OCI-LY3 (cell line): ENCODE measurements around the gene LIFR.

Experiments used
- EZH2phosphoT487 ChIP-seq: fragments of 200-600 bp; shearing (Covaris generic); IDR thresholded peaks from 2 replicates; pipeline ENCODE4 v1.6.1; 2018; ENCODE audit warnings: antibody characterized with exemption, mixed run types, low read depth
- TF ChIP-seq, protein P1 (sequence below): fragments of 200-600, 300-600 bp; sonication (generic); IDR thresholded peaks from 2 replicates; pipeline ENCODE4 v1.5.1; 2014; ENCODE audit warnings: antibody characterized with exemption, low read length, low read depth

DNA sequence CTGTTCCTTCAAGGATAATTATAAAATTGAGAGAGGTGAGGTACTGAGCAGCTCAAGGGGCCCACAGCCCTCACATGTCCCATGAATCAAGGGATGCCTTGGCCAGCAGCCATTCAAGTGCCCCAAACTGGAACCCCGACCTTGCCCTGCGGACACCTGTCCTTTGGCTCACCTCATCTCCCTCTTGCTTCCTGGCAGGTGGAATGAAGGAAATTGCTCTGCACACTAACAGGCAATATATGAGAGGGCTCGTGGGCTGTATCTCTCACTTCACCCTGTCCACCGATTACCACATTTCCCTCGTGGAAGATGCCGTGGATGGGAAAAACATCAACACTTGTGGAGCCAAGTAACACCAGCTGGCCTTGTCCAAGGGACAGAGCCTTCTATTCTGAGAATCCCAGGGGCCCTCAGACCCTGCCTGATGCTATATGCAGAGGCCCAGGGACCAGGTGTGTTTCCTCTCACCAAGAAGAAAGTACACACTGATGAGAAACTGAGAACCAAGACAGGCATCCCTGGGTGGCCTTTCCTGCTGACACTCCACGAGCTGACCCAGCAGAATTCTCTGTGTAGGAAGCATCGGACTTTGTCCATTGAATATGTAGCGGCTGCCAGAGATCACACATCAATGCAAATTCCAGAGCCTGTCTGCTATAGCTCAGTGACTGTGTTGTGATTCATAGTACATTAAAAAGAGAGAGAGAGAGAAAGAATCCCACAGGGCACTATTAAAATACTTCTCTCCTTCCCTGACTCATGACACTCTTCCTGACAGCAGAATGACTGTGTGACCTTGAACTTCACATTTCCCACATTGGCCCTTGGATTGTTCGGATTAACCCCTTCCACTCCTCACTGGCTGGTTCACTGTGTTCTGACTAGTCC, 92.6 kb downstream of the LIFR start:
- TF ChIP-seq, protein P1, sequence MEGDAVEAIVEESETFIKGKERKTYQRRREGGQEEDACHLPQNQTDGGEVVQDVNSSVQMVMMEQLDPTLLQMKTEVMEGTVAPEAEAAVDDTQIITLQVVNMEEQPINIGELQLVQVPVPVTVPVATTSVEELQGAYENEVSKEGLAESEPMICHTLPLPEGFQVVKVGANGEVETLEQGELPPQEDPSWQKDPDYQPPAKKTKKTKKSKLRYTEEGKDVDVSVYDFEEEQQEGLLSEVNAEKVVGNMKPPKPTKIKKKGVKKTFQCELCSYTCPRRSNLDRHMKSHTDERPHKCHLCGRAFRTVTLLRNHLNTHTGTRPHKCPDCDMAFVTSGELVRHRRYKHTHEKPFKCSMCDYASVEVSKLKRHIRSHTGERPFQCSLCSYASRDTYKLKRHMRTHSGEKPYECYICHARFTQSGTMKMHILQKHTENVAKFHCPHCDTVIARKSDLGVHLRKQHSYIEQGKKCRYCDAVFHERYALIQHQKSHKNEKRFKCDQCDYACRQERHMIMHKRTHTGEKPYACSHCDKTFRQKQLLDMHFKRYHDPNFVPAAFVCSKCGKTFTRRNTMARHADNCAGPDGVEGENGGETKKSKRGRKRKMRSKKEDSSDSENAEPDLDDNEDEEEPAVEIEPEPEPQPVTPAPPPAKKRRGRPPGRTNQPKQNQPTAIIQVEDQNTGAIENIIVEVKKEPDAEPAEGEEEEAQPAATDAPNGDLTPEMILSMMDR, result no peak
- TF ChIP-seq EZH2phosphoT487, result no peak
